ENCODE results near the gene PCOLCE2. TPM values are rescaled to one million over a fixed set of nuclear protein-coding genes. Genes with fewer than 3 reads are reported as not detected.

PCOLCE2 gene
- total and polyA plus RNA-seq, 2 of the 8 experiments (the other 6 are each of a cell fraction or from before 2014, with no cell fraction given): 11.1 to 12.6 TPM

- H3K79me1 ChIP-seq (ENCODE audit: low read depth, low read length): no peaks in the 10 kb centered on the region
- no peak overlapping the region for H2BK15ac ChIP-seq (ENCODE audit: low read length)
- H3K14ac ChIP-seq (ENCODE audit: insufficient read length): no peak overlapping the region
- POLR2A ChIA-PET (ENCODE audit: partially characterized antibody): interaction anchor here (1.0 kb wide), 1 partner anchor 11 kb away, joined by 3 read pairs; no protein-coding TSS in a partner anchor
- FAIRE-seq: no peak
- CTCF ChIA-PET (ENCODE audit: partially characterized antibody): interaction anchor here (1.1 to 3.3 kb wide), 4 partner anchors 8 to 20 kb away, joined by 3 to 21 read pairs (median 10); no protein-coding TSS in a partner anchor
- H4K8ac ChIP-seq (ENCODE audit: extremely low read depth, insufficient read depth, low read length): no peak overlapping the region
- no peak overlapping the region for H4K5ac ChIP-seq (ENCODE audit: insufficient read length, low read depth, low read length)
- H3K9ac ChIP-seq (replicated peaks in 1 of 4; ENCODE audit: extremely low read depth in 1 of 4, low read depth in 3 of 4, low read length in 3 of 4): no peak overlapping the region
- no peak overlapping the region for H3K4ac ChIP-seq (replicated peaks; ENCODE audit: insufficient read length, low read depth, low read length)
- WGBS, 2 experiments (ENCODE audit: extremely low coverage in 1 of 2, insufficient coverage in 1 of 2, insufficient read length in 1 of 2, insufficient replicate concordance in 2 of 2, low coverage in 1 of 2, low lambda C conversion rate in 2 of 2, missing lambda C conversion rate in 1 of 2): 95% methylated on average over 3 of the region's 3 CpGs; no CpG with 5 or more reads in 1 of the 2 experiments
- H4K20me1 ChIP-seq (replicated peaks in 1 of 2; ENCODE audit: control insufficient read depth in 1 of 2, insufficient read depth in 2 of 2, low read length in 2 of 2): no peaks in the 10 kb centered on the region
- H3K56ac ChIP-seq (replicated peaks; ENCODE audit: insufficient read length, low read depth, low read length): no peak overlapping the region
- H3K23ac ChIP-seq (ENCODE audit: insufficient read length): no peak overlapping the region
- no peak overlapping the region for H3K27ac ChIP-seq (ENCODE audit: low read depth, low read length)
- H2AFZ ChIP-seq (ENCODE audit: low read length): no peak overlapping the region
- H3K9me3 ChIP-seq (ENCODE audit: insufficient read depth in 2 of 2, low read depth in 1 of 2, low read length in 1 of 2): no peaks in the 10 kb centered on the region
- H2AK5ac ChIP-seq (ENCODE audit: low read depth, low read length): no peak overlapping the region
- H2BK120ac ChIP-seq (replicated peaks; ENCODE audit: low read depth, low read length): no peak overlapping the region
- no peak overlapping the region for H4K91ac ChIP-seq (replicated peaks; ENCODE audit: insufficient read length, low read length)
- H2BK12ac ChIP-seq (ENCODE audit: low read depth, low read length): no peak overlapping the region
- peaks cover 0 to 6% (median 0%) of the 10 kb centered on the region in 4 experiments; a peak in 2 of 8 replicates for H3K36me3 ChIP-seq (ENCODE audit: control insufficient read depth in 2 of 4, insufficient read depth in 4 of 4, low read length in 3 of 4)
- no peak for TF ChIP-seq NANOG (IDR thresholded peaks at IDR 0.05; ENCODE audit: insufficient read depth, low read depth, low read length, poor library complexity, severe bottlenecking)
- H3K18ac ChIP-seq (ENCODE audit: extremely low read depth, low read length): no peak overlapping the region
- no peak overlapping the region for H3K4me2 ChIP-seq (ENCODE audit: insufficient read depth in 1 of 2, low read depth in 2 of 2, low read length in 2 of 2)
- no peak overlapping the region for H2BK5ac ChIP-seq (ENCODE audit: low read depth, low read length)
- no peaks in the 10 kb centered on the region for H3K79me2 ChIP-seq (ENCODE audit: control insufficient read depth in 1 of 2, insufficient read depth in 2 of 2, low read length in 2 of 2)
- peaks cover 0 to 8% (median 6%) of the 10 kb centered on the region in 4 experiments; a peak in 5 of 7 replicates for H3K4me1 ChIP-seq (replicated peaks in 1 of 4; ENCODE audit: control insufficient read depth in 3 of 4, insufficient read depth in 4 of 4, low read length in 3 of 4)
- H3K27me3 ChIP-seq (replicated peaks in 1 of 4; ENCODE audit: control insufficient read depth in 3 of 4, extremely low read depth in 1 of 4, insufficient read depth in 3 of 4, low read length in 3 of 4): no peaks in the 10 kb centered on the region
- H3K23me2 ChIP-seq (ENCODE audit: low read depth, low read length): no peaks in the 10 kb centered on the region
- no peak overlapping the region for H3K4me3 ChIP-seq (ENCODE audit: extremely low read depth in 1 of 4, insufficient read depth in 2 of 4, low read depth in 3 of 4, low read length in 4 of 4)
- DNase-seq (ENCODE audit: low read depth in 1 of 2, low spot score in 2 of 2): no peak
- H2BK20ac ChIP-seq (ENCODE audit: low read length): no peak overlapping the region
Measured at GRCh38 chr3:142849148-142849547, 39.7 kb downstream of the PCOLCE2 start.

Data from H1 (cell line).